Measurements from ENCODE around the gene E2F7. TPM values are rescaled to one million over a fixed set of nuclear protein-coding genes. Genes with fewer than 3 reads are reported as not detected.
A peak's percentile ranks its signal among the peaks of the same experiment; 100 is the strongest.

E2F7 gene
- total and polyA plus RNA-seq, 2 of the 4 experiments (the other 2 are of a cell fraction): 6.0 to 8.1 TPM

- dilution Hi-C loops (cut with HindIII; ENCODE audit: low sequenced_read_pairs, unreplicated experiment): no loop called here
Measured at GRCh38 chr12:77013091-77013490, 52.3 kb downstream of the E2F7 start.

More at GRCh38 chr12:77013091-77013490, 52.3 kb downstream of the E2F7 start:
- Histone ChIP-seq H4K20me1 (ENCODE audit: insufficient read depth, low read length) (no peaks in the 10 kb centered on the region), H2BK120ac (ENCODE audit: low read depth, low read length) (no peak overlapping the region), H4K91ac (ENCODE audit: insufficient read depth, low read depth, low read length) (no peak overlapping the region), H3K36me3 (ENCODE audit: control insufficient read depth, insufficient read depth, low read length) (no peaks in the 10 kb centered on the region), H3K18ac (ENCODE audit: low read depth, low read length) (no peak overlapping the region; the same call in 1 of the 2 replicates), H3K9me1 (ENCODE audit: insufficient read depth, low read length) (no peaks in the 10 kb centered on the region), H3K4ac (ENCODE audit: low read depth, low read length) (no peak overlapping the region), H2AFZ (replicated peaks; ENCODE audit: low read length, poor library complexity) (no peak overlapping the region), H2BK20ac (ENCODE audit: low read depth, low read length) (no peak overlapping the region), H2BK5ac (ENCODE audit: low read depth, low read length, poor library complexity, severe bottlenecking) (peak overlapping the region; percentile 5), H3K27ac (ENCODE audit: insufficient read depth, low read length) (no peak overlapping the region), H3K79me1 (ENCODE audit: low read depth in 1 of 2, low read length in 2 of 2) (no peaks in the 10 kb centered on the region), H3K56ac (ENCODE audit: extremely low read depth, insufficient read depth, low read length) (no peak overlapping the region), H3K14ac (replicated peaks; ENCODE audit: low read depth, low read length) (no peak overlapping the region), H3K23ac (ENCODE audit: low read depth, low read length) (no peak overlapping the region), H4K8ac (ENCODE audit: low read depth in 2 of 2, low read length in 2 of 2) (no peak overlapping the region), H3K4me2 (ENCODE audit: low read depth, low read length) (no peak overlapping the region), H2AK5ac (ENCODE audit: low read depth, low read length) (no peak overlapping the region), H2BK15ac (ENCODE audit: low read depth, low read length) (no peak overlapping the region), H3K9me3 (ENCODE audit: control insufficient read depth, insufficient read depth, low read length) (peaks cover 2% of the 10 kb centered on the region; the same call in 1 of the 2 replicates), H3K27me3 (ENCODE audit: control insufficient read depth, insufficient read depth, low read length) (no peaks in the 10 kb centered on the region), H3K4me1 (ENCODE audit: control insufficient read depth, insufficient read depth, low read length) (peaks cover 5% of the 10 kb centered on the region), H3K9ac (ENCODE audit: low read depth, low read length) (no peak overlapping the region), H4K5ac (ENCODE audit: low read depth, low read length) (no peak overlapping the region), H3K4me3 (ENCODE audit: insufficient read depth, low read depth, low read length) (no peak overlapping the region), H2AK9ac (replicated peaks; ENCODE audit: low read depth, low read length, poor library complexity) (no peak overlapping the region)
- intact Hi-C loops (cut with micrococcal nuclease): loop anchor here (5.0 kb wide), 2 partner anchors 151 to 326 kb away; no protein-coding TSS in a partner anchor
- in situ Hi-C loops (cut with MboI; ENCODE audit: low sequenced_read_pairs): loop anchor here (5.0 kb wide), 1 partner anchor 396 kb away; no protein-coding TSS in a partner anchor
- ChIA-PET CTCF (interaction anchor here (0.6 to 1.8 kb wide), 3 partner anchors 19 to 391 kb away, joined by 3 to 5 read pairs (median 4); no protein-coding TSS in a partner anchor), POLR2A (ENCODE audit: unreplicated experiment) (interaction anchor here (0.6 kb wide), 1 partner anchor 107 kb away, joined by 4 read pairs; no protein-coding TSS in a partner anchor)
- WGBS, 2 experiments (ENCODE audit: extremely low coverage in 2 of 2, insufficient read length in 1 of 2): no CpG with 5 or more reads among the region's 1 CpG
- TF ChIP-seq CHD1 (IDR thresholded peaks at IDR 0.05; ENCODE audit: low read depth, low read length) (no peak), RFX5 (IDR thresholded peaks at IDR 0.05; ENCODE audit: low read depth, low read length) (no peak), ELK1 (IDR thresholded peaks at IDR 0.05; ENCODE audit: borderline replicate concordance, low read depth, low read length) (no peak), MAZ (IDR thresholded peaks at IDR 0.05; ENCODE audit: borderline replicate concordance, low read depth, low read length) (no peak), BHLHE40 (IDR thresholded peaks at IDR 0.05; ENCODE audit: low read depth, low read length) (no peak), SMC3 (IDR thresholded peaks at IDR 0.05; ENCODE audit: low read depth, low read length) (no peak), USF2 (IDR thresholded peaks at IDR 0.05; ENCODE audit: low read depth, low read length) (no peak), NFE2L2 (IDR thresholded peaks at IDR 0.05; ENCODE audit: low read depth, low read length) (no peak), RAD21 (IDR thresholded peaks at IDR 0.05; ENCODE audit: low read length) (no peak), MXI1 (IDR thresholded peaks at IDR 0.05; ENCODE audit: borderline replicate concordance, low read depth, low read length) (no peak), MAFK (IDR thresholded peaks at IDR 0.05; ENCODE audit: low read depth, low read length) (no peak), CTCF (conservative IDR thresholded peaks at IDR 0.05; ENCODE audit: low read depth, low read length) (no peak), POLR2A (IDR thresholded peaks at IDR 0.05; ENCODE audit: low read depth, low read length) (no peak), CEBPB (IDR thresholded peaks at IDR 0.05; ENCODE audit: low read depth, low read length) (no peak), RCOR1 (IDR thresholded peaks at IDR 0.05; ENCODE audit: insufficient replicate concordance, low read length) (no peak), FOS (IDR thresholded peaks at IDR 0.05; ENCODE audit: low read depth, low read length) (no peak)
- ATAC-seq (ENCODE audit: low read depth) (no peak), DNase-seq (peak; percentile 51)
- no TSS peak for BruUV-seq (replicated peaks)

Measured in IMR-90 (cell line).